HG03025 (cell line): Measurements from ENCODE around the gene DENND2C.

ENCODE experiments used
- ATAC-seq: cut with Tn5 transposase; IDR thresholded peaks from one replicate; pipeline ENCODE4 v1.9.1; 2021; ENCODE audit warnings: mild to moderate bottlenecking, moderate library complexity; ENCODE audit not compliant: unreplicated experiment, low FRiP score

The DENND2C gene

GRCh38 chr1:114677691-114678090 is 7.8 kb upstream of the DENND2C start:
- ATAC-seq, result no peak

- ATAC-seq, result no peak
Observed at GRCh38 chr1:114676115-114676514, 6.3 kb upstream of the DENND2C start.

GRCh38 chr1:114671939-114672275 is 2.1 kb upstream of the DENND2C start:
- ATAC-seq, result no peak

GRCh38 chr1:114671011-114671938 is 1.4 kb upstream of the DENND2C start:
- ATAC-seq, result no peak

GRCh38 chr1:114670083-114671010 is 498 bp upstream of the DENND2C start:
- ATAC-seq, result peak; percentile 99

- ATAC-seq, result no peak
Observed at GRCh38 chr1:114668784-114669561, 876 bp downstream of the DENND2C start.

- no peak for ATAC-seq
Observed at GRCh38 chr1:114668373-114668772, 1.5 kb downstream of the DENND2C start.

- no peak for ATAC-seq
Observed at GRCh38 chr1:114666954-114667353, 2.9 kb downstream of the DENND2C start.

- no peak for ATAC-seq
Observed at GRCh38 chr1:114660238-114660637, 9.6 kb downstream of the DENND2C start.

- no peak for ATAC-seq
Observed at GRCh38 chr1:114651893-114652292, 18.0 kb downstream of the DENND2C start.

GRCh38 chr1:114648503-114648902 is 21.3 kb downstream of the DENND2C start:
- no peak for ATAC-seq

GRCh38 chr1:114641377-114641776 is 28.5 kb downstream of the DENND2C start:
- no peak for ATAC-seq

- ATAC-seq, result no peak
Observed at GRCh38 chr1:114638910-114639309, 30.9 kb downstream of the DENND2C start.

GRCh38 chr1:114632427-114632826 is 37.4 kb downstream of the DENND2C start:
- no peak for ATAC-seq

- no peak for ATAC-seq
Observed at GRCh38 chr1:114627107-114627506, 42.7 kb downstream of the DENND2C start.

- ATAC-seq, result no peak
Observed at GRCh38 chr1:114623364-114623763, 46.5 kb downstream of the DENND2C start.

GRCh38 chr1:114620419-114620818 is 49.4 kb downstream of the DENND2C start:
- ATAC-seq, result no peak

- no peak for ATAC-seq
Observed at GRCh38 chr1:114618606-114619005, 51.2 kb downstream of the DENND2C start.

GRCh38 chr1:114610546-114611245 is 59.2 kb downstream of the DENND2C start:
- no peak for ATAC-seq

- ATAC-seq, result no peak
Observed at GRCh38 chr1:114609826-114610225, 60.0 kb downstream of the DENND2C start.
